Activated CD4-positive, alpha-beta memory T cell treated with anti-CD3 and anti-CD28 coated beads for 36 hours (primary cell): Measurements from ENCODE around the gene SERPINB6. TPM values are rescaled to one million over a fixed set of nuclear protein-coding genes. Genes with fewer than 3 reads are reported as not detected.
"Not testable (repeated sequence)": the region's sequence is repeated elsewhere in the genome, so short reads cannot be mapped to it uniquely, and the experiment has no call there.

Experiments
- CTCF ChIA-PET: fragments of 350-600 bp; sonication (Branson Sonifier 250); formaldehyde crosslinking; loops from one replicate; lab custom pipeline; 2021; ENCODE audit warnings: antibody characterized with exemption, inconsistent platforms; lab: Charles Lee
- POLR2A ChIA-PET: fragments of 350-600 bp; sonication (Branson Sonifier 250); formaldehyde crosslinking; loops from one replicate; lab custom pipeline; 2021; ENCODE audit warnings: antibody characterized with exemption; lab: Charles Lee
- DNase-seq: peaks from one replicate; pipeline ENCODE4 v3.0.0-alpha.2; 2020
- H3K27ac Mint-ChIP-seq: one replicate; pipeline ENCODE4 v1.8.0; 2021; ENCODE audit warnings: mixed read lengths
- H3K27me3 Mint-ChIP-seq: one replicate; pipeline ENCODE4 v1.8.0; 2021; ENCODE audit warnings: mixed read lengths
- H3K36me3 Mint-ChIP-seq: one replicate; pipeline ENCODE4 v1.8.0; 2021; ENCODE audit warnings: mixed read lengths
- H3K4me1 Mint-ChIP-seq: one replicate; pipeline ENCODE4 v1.8.0; 2021; ENCODE audit warnings: low read depth, mixed read lengths
- H3K4me3 Mint-ChIP-seq: one replicate; pipeline ENCODE4 v1.8.0; 2021; ENCODE audit warnings: mild to moderate bottlenecking, mixed read lengths
- H3K9me3 Mint-ChIP-seq: one replicate; pipeline ENCODE4 v1.8.0; 2021; ENCODE audit warnings: mixed read lengths
- intact Hi-C: fragments of 100-400 bp; cut with micrococcal nuclease; formaldehyde crosslinking; loops from one replicate; pipeline ENCODE4 v1.15.1; 2023
- total RNA-seq, 2 experiments: library from RNA; stranded (reverse); gene quantifications; one replicate each; pipeline ENCODE4 v1.2.3, GENCODE V29; 2021

The SERPINB6 gene
- total RNA-seq, 2 experiments from 2014 or later: 59.0 to 64.7 TPM

GRCh38 chr6:2918936-2919335 lies 52.4 kb downstream of the SERPINB6 start:
- POLR2A ChIA-PET: interaction anchor here (0.6 kb wide), 1 partner anchor 18 kb away, joined by 5 read pairs; no protein-coding TSS in a partner anchor
- Mint-ChIP-seq H3K4me1 (peaks cover 16% of the 10 kb centered on the region), H3K9me3 (no peaks in the 10 kb centered on the region), H3K27ac (peak overlapping the region; percentile 52), H3K4me3 (no peak overlapping the region), H3K36me3 (no peaks in the 10 kb centered on the region), H3K27me3 (no peaks in the 10 kb centered on the region)
- peak; percentile 53 for DNase-seq
- intact Hi-C loops: no loop called here
- CTCF ChIA-PET: interaction anchor here (1.4 kb wide), 1 partner anchor 15 kb away, joined by 3 read pairs; no protein-coding TSS in a partner anchor

GRCh38 chr6:2917801-2918445 lies 53.4 kb downstream of the SERPINB6 start:
- peaks cover 16% of the 10 kb centered on the region for H3K4me1 Mint-ChIP-seq
- no peaks in the 10 kb centered on the region for H3K36me3 Mint-ChIP-seq
- H3K4me3 Mint-ChIP-seq: no peak overlapping the region
- ChIA-PET CTCF (no interaction called here), POLR2A (no interaction called here)
- intact Hi-C loops: no loop called here
- H3K27ac Mint-ChIP-seq: no peak overlapping the region
- DNase-seq: no peak
- H3K9me3 Mint-ChIP-seq: no peaks in the 10 kb centered on the region
- H3K27me3 Mint-ChIP-seq: no peaks in the 10 kb centered on the region

GRCh38 chr6:2917065-2917464 lies 54.3 kb downstream of the SERPINB6 start:
- Mint-ChIP-seq H3K36me3 (no peaks in the 10 kb centered on the region), H3K9me3 (no peaks in the 10 kb centered on the region), H3K27me3 (no peaks in the 10 kb centered on the region), H3K4me3 (no peak overlapping the region), H3K27ac (no peak overlapping the region), H3K4me1 (peaks cover 16% of the 10 kb centered on the region)
- intact Hi-C loops: no loop called here
- POLR2A ChIA-PET: no interaction called here
- no peak for DNase-seq
- CTCF ChIA-PET: interaction anchor here (2.2 kb wide), 1 partner anchor 71 kb away, joined by 8 read pairs; no protein-coding TSS in a partner anchor

- Mint-ChIP-seq H3K9me3 (no peaks in the 10 kb centered on the region), H3K27me3 (no peaks in the 10 kb centered on the region), H3K4me3 (no peak overlapping the region), H3K36me3 (no peaks in the 10 kb centered on the region), H3K4me1 (peaks cover 22% of the 10 kb centered on the region), H3K27ac (no peak overlapping the region)
- no peak for DNase-seq
- ChIA-PET POLR2A (no interaction called here), CTCF (interaction anchor here (0.6 to 2.2 kb wide), 2 partner anchors 28 to 70 kb away, joined by 3 to 8 read pairs; no protein-coding TSS in a partner anchor)
- intact Hi-C loops: no loop called here
These were observed 55.0 kb downstream of the SERPINB6 start for GRCh38 chr6:2916158-2916925.

- intact Hi-C loops: no loop called here
These were observed 56.2 kb downstream of the SERPINB6 start for GRCh38 chr6:2915150-2915549.

GRCh38 chr6:2914318-2914660 lies 57.1 kb downstream of the SERPINB6 start:
- Mint-ChIP-seq H3K9me3 (no peaks in the 10 kb centered on the region), H3K4me3 (no peak overlapping the region), H3K27ac (no peak overlapping the region), H3K4me1 (peaks cover 30% of the 10 kb centered on the region), H3K36me3 (no peaks in the 10 kb centered on the region), H3K27me3 (no peaks in the 10 kb centered on the region)
- intact Hi-C loops: no loop called here
- DNase-seq: no peak
- ChIA-PET POLR2A (interaction anchor here (1.1 to 1.4 kb wide), 2 partner anchors 57 to 68 kb away, joined by 4 to 6 read pairs; partner anchors contain the start of gene SERPINB6), CTCF (interaction anchor here (0.7 to 3.2 kb wide), 6 partner anchors 11 to 68 kb away, joined by 3 to 16 read pairs (median 4); no protein-coding TSS in a partner anchor)

More at GRCh38 chr6:2915150-2915549, 56.2 kb downstream of the SERPINB6 start:
- Mint-ChIP-seq H3K4me3 (no peak overlapping the region), H3K4me1 (peaks cover 30% of the 10 kb centered on the region), H3K36me3 (no peaks in the 10 kb centered on the region), H3K27ac (no peak overlapping the region), H3K9me3 (no peaks in the 10 kb centered on the region), H3K27me3 (no peaks in the 10 kb centered on the region)
- no peak for DNase-seq
- CTCF ChIA-PET: interaction anchor here (2.2 to 3.2 kb wide), 3 partner anchors 16 to 69 kb away, joined by 8 to 16 read pairs (median 15); no protein-coding TSS in a partner anchor
- POLR2A ChIA-PET: no interaction called here

- intact Hi-C loops: no loop called here
- ChIA-PET CTCF (interaction anchor here (0.7 to 3.2 kb wide), 6 partner anchors 10 to 67 kb away, joined by 3 to 16 read pairs (median 4); no protein-coding TSS in a partner anchor), POLR2A (interaction anchor here (1.1 to 1.4 kb wide), 2 partner anchors 57 to 67 kb away, joined by 4 to 6 read pairs; partner anchors contain the start of gene SERPINB6)
- Mint-ChIP-seq H3K27ac (no peak overlapping the region), H3K4me3 (no peak overlapping the region), H3K36me3 (no peaks in the 10 kb centered on the region), H3K4me1 (peaks cover 30% of the 10 kb centered on the region), H3K9me3 (no peaks in the 10 kb centered on the region), H3K27me3 (no peaks in the 10 kb centered on the region)
- DNase-seq: no peak
These were observed 57.6 kb downstream of the SERPINB6 start for GRCh38 chr6:2913621-2914317.

GRCh38 chr6:2911171-2911570 lies 60.2 kb downstream of the SERPINB6 start:
- H3K9me3 Mint-ChIP-seq: no peaks in the 10 kb centered on the region
- POLR2A ChIA-PET: interaction anchor here (1.2 kb wide), 2 partner anchors 8 to 65 kb away, joined by 3 to 4 read pairs; partner anchors contain the start of gene SERPINB9
- CTCF ChIA-PET: interaction anchor here (0.6 to 1.8 kb wide), 22 partner anchors 8 to 174 kb away, joined by 3 to 55 read pairs (median 4); partner anchors contain the start of genes SERPINB1 and SERPINB9
- no peak overlapping the region for H3K27ac Mint-ChIP-seq
- no peaks in the 10 kb centered on the region for H3K27me3 Mint-ChIP-seq
- peaks cover 34% of the 10 kb centered on the region for H3K4me1 Mint-ChIP-seq
- intact Hi-C loops: loop anchor here (1.0 kb wide), 2 partner anchors 65 to 120 kb away; no protein-coding TSS in a partner anchor
- no peak for DNase-seq
- H3K4me3 Mint-ChIP-seq: no peak overlapping the region
- H3K36me3 Mint-ChIP-seq: no peaks in the 10 kb centered on the region

- Mint-ChIP-seq H3K27ac (no peak overlapping the region), H3K4me3 (no peak overlapping the region), H3K4me1 (peaks cover 34% of the 10 kb centered on the region), H3K27me3 (no peaks in the 10 kb centered on the region), H3K36me3 (no peaks in the 10 kb centered on the region), H3K9me3 (no peaks in the 10 kb centered on the region)
- CTCF ChIA-PET: no interaction called here
- DNase-seq: no peak
- intact Hi-C loops: no loop called here
- POLR2A ChIA-PET: no interaction called here
These were observed 61.6 kb downstream of the SERPINB6 start for GRCh38 chr6:2909718-2910117.

- not testable (repeated sequence) for DNase-seq
These were observed 62.2 kb downstream of the SERPINB6 start for GRCh38 chr6:2909051-2909606.

GRCh38 chr6:2908516-2908915 lies 62.9 kb downstream of the SERPINB6 start:
- DNase-seq, CTCF ChIA-PET: not testable (repeated sequence)

More at GRCh38 chr6:2909051-2909606, 62.2 kb downstream of the SERPINB6 start:
- H3K9me3 Mint-ChIP-seq, intact Hi-C loops, H3K36me3 Mint-ChIP-seq, H3K4me3 Mint-ChIP-seq, H3K27me3 Mint-ChIP-seq, CTCF ChIA-PET, H3K27ac Mint-ChIP-seq, POLR2A ChIA-PET: not testable (repeated sequence)
- peaks cover 34% of the 10 kb centered on the region for H3K4me1 Mint-ChIP-seq

More at GRCh38 chr6:2908516-2908915, 62.9 kb downstream of the SERPINB6 start:
- H3K36me3 Mint-ChIP-seq, intact Hi-C loops, H3K27ac Mint-ChIP-seq, H3K4me3 Mint-ChIP-seq, POLR2A ChIA-PET, H3K9me3 Mint-ChIP-seq, H3K27me3 Mint-ChIP-seq: not testable (repeated sequence)
- peaks cover 34% of the 10 kb centered on the region for H3K4me1 Mint-ChIP-seq
